Hepatocyte (in vitro differentiated cells): ENCODE measurements around the gene HOXD10.

Source experiments
- EZH2 ChIP-seq: fragments of 200-600 bp; sonication (generic); IDR thresholded peaks from 2 replicates; pipeline ENCODE4 v1.6.1; 2016; ENCODE audit warnings: antibody characterized with exemption, mild to moderate bottlenecking, borderline replicate concordance
- EZH2phosphoT487 ChIP-seq: fragments of 200-600 bp; sonication (generic); IDR thresholded peaks from one replicate; pipeline ENCODE4 v1.6.1; 2018; ENCODE audit warnings: antibody characterized with exemption, mild to moderate bottlenecking, low read depth, moderate library complexity; ENCODE audit not compliant: unreplicated experiment, severe bottlenecking
- TF ChIP-seq, protein P1 (sequence below): fragments of 200-600 bp; sonication (generic); IDR thresholded peaks from 2 replicates; pipeline ENCODE4 v1.5.1; 2016; ENCODE audit warnings: antibody characterized with exemption, mild to moderate bottlenecking; ENCODE audit not compliant: poor library complexity

DNA sequence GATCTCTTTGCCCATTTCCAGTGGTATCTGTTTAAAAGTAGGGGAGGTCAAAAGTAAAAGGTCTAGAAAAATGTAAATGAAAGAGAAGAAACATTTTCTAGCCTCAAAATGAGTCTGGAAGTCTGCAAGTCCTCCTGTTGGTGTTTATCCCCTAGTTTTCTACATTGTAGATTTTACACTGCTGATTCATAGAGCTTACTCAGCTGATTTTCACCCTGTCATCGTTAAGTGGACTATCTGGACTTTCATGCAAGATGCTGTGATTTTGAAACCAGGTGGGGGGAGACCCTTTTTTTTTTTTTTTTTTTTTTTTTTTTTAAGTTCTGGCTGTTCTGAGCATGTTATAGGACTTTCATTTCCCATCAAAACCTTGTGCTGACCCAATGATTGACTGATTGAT is 50.8 kb downstream of the HOXD10 start:
- TF ChIP-seq EZH2 (no peak), EZH2phosphoT487 (no peak)
- TF ChIP-seq, protein P1, sequence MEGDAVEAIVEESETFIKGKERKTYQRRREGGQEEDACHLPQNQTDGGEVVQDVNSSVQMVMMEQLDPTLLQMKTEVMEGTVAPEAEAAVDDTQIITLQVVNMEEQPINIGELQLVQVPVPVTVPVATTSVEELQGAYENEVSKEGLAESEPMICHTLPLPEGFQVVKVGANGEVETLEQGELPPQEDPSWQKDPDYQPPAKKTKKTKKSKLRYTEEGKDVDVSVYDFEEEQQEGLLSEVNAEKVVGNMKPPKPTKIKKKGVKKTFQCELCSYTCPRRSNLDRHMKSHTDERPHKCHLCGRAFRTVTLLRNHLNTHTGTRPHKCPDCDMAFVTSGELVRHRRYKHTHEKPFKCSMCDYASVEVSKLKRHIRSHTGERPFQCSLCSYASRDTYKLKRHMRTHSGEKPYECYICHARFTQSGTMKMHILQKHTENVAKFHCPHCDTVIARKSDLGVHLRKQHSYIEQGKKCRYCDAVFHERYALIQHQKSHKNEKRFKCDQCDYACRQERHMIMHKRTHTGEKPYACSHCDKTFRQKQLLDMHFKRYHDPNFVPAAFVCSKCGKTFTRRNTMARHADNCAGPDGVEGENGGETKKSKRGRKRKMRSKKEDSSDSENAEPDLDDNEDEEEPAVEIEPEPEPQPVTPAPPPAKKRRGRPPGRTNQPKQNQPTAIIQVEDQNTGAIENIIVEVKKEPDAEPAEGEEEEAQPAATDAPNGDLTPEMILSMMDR = no peak
